Measurements from ENCODE around the gene NSUN7.

Gene NSUN7

GRCh38 chr4:40828661-40829060 is 78.9 kb downstream of the NSUN7 start:
- DNase-seq (ENCODE audit: extremely low read depth, low read depth): no peak

GRCh38 chr4:40829586-40829985 is 79.8 kb downstream of the NSUN7 start:
- no peak for DNase-seq (ENCODE audit: extremely low read depth, low read depth)
- TF ChIP-seq CTCF (IDR thresholded peaks at IDR 0.05; ENCODE audit: low read depth, low read length): no peak

More at GRCh38 chr4:40828661-40829060, 78.9 kb downstream of the NSUN7 start:
- no peak for TF ChIP-seq CTCF (IDR thresholded peaks at IDR 0.05; ENCODE audit: low read depth, low read length)

- no peak for DNase-seq (ENCODE audit: extremely low read depth, low read depth)
- TF ChIP-seq CTCF (IDR thresholded peaks at IDR 0.05; ENCODE audit: low read depth, low read length): no peak
These were observed 81.6 kb downstream of the NSUN7 start for GRCh38 chr4:40831146-40831907.

- no peak for TF ChIP-seq CTCF (IDR thresholded peaks at IDR 0.05; ENCODE audit: low read depth, low read length)
- DNase-seq (ENCODE audit: extremely low read depth, low read depth): no peak
These were observed 82.4 kb downstream of the NSUN7 start for GRCh38 chr4:40832175-40832574.

GRCh38 chr4:40833212-40833611 is 83.5 kb downstream of the NSUN7 start:
- DNase-seq (ENCODE audit: extremely low read depth, low read depth): no peak
- no peak for TF ChIP-seq CTCF (IDR thresholded peaks at IDR 0.05; ENCODE audit: low read depth, low read length)

GRCh38 chr4:40837094-40837870 is 87.5 kb downstream of the NSUN7 start:
- no peak for DNase-seq (ENCODE audit: extremely low read depth, low read depth)
- TF ChIP-seq CTCF (IDR thresholded peaks at IDR 0.05; ENCODE audit: low read depth, low read length): no peak

- DNase-seq (ENCODE audit: extremely low read depth, low read depth): no peak
These were observed 89.0 kb downstream of the NSUN7 start for GRCh38 chr4:40838742-40839141.

More at GRCh38 chr4:40838742-40839141, 89.0 kb downstream of the NSUN7 start:
- no peak for TF ChIP-seq CTCF (IDR thresholded peaks at IDR 0.05; ENCODE audit: low read depth, low read length)
